Astrocyte (in vitro differentiated cells and primary cell): Measurements from ENCODE around the gene BTBD6.

ENCODE experiments used
- EZH2 ChIP-seq: IDR thresholded peaks from 2 replicates; pipeline ENCODE4 v1.6.1; 2012; ENCODE audit warnings: mild to moderate bottlenecking, low read length, inconsistent platforms; ENCODE audit not compliant: insufficient read depth
- TF ChIP-seq, protein P1 (sequence below): IDR thresholded peaks from 2 replicates; pipeline ENCODE4 v1.5.1; 2011; ENCODE audit warnings: low read depth, mild to moderate bottlenecking, inconsistent platforms, low read length, moderate library complexity; ENCODE audit not compliant: insufficient read depth

GRCh38 chr14:105209646-105210045 is 38.7 kb upstream of the BTBD6 start:
- TF ChIP-seq, protein P1, sequence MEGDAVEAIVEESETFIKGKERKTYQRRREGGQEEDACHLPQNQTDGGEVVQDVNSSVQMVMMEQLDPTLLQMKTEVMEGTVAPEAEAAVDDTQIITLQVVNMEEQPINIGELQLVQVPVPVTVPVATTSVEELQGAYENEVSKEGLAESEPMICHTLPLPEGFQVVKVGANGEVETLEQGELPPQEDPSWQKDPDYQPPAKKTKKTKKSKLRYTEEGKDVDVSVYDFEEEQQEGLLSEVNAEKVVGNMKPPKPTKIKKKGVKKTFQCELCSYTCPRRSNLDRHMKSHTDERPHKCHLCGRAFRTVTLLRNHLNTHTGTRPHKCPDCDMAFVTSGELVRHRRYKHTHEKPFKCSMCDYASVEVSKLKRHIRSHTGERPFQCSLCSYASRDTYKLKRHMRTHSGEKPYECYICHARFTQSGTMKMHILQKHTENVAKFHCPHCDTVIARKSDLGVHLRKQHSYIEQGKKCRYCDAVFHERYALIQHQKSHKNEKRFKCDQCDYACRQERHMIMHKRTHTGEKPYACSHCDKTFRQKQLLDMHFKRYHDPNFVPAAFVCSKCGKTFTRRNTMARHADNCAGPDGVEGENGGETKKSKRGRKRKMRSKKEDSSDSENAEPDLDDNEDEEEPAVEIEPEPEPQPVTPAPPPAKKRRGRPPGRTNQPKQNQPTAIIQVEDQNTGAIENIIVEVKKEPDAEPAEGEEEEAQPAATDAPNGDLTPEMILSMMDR = no peak
- no peak for TF ChIP-seq EZH2
